Parathyroid adenoma (tissue), 2 donors: Measurements from ENCODE around the gene CLEC14A.

ENCODE experiments used
- H2AFZ ChIP-seq: fragments of 300-600 bp; sonication (generic); one replicate; pipeline ENCODE4 v1.7.0; 2017; ENCODE audit warnings: antibody characterized with exemption, mild to moderate bottlenecking
- H3K27ac ChIP-seq: fragments of 300-600 bp; sonication (generic); one replicate; pipeline ENCODE4 v1.7.0; 2017
- H3K27me3 ChIP-seq: fragments of 300-600 bp; sonication (generic); one replicate; pipeline ENCODE4 v1.7.0; 2017; ENCODE audit warnings: low read length; ENCODE audit not compliant: control insufficient read depth, insufficient read depth
- H3K36me3 ChIP-seq: fragments of 300-600 bp; sonication (generic); one replicate; pipeline ENCODE4 v1.7.0; 2017; ENCODE audit warnings: low read length; ENCODE audit not compliant: control insufficient read depth, insufficient read depth
- H3K4me1 ChIP-seq: fragments of 300-600 bp; sonication (generic); one replicate; pipeline ENCODE4 v1.7.0; 2017; ENCODE audit warnings: control low read depth
- H3K4me2 ChIP-seq: fragments of 300-600 bp; sonication (generic); one replicate; pipeline ENCODE4 v1.7.0; 2017; ENCODE audit warnings: low read length
- H3K4me3 ChIP-seq: fragments of 300-600 bp; sonication (generic); one replicate; pipeline ENCODE4 v1.7.0; 2017; ENCODE audit warnings: low read depth, low read length
- H3K79me2 ChIP-seq: fragments of 300-600 bp; sonication (generic); one replicate; pipeline ENCODE4 v1.7.0; 2017; ENCODE audit warnings: control low read depth
- H3K9ac ChIP-seq: fragments of 300-600 bp; sonication (generic); one replicate; pipeline ENCODE4 v1.7.0; 2017; ENCODE audit warnings: mild to moderate bottlenecking
- H3K9me3 ChIP-seq: fragments of 300-600 bp; sonication (generic); one replicate; pipeline ENCODE4 v1.7.0; 2017; ENCODE audit warnings: low read length; ENCODE audit not compliant: control insufficient read depth
- CTCF ChIP-seq: fragments of 300-600 bp; sonication (generic); IDR thresholded peaks from one replicate; pipeline ENCODE4 v1.7.0; 2017; ENCODE audit warnings: antibody characterized with exemption, mild to moderate bottlenecking
- donor health status: primary hyperparathyroidism.

Gene CLEC14A

GRCh38 chr14:38291681-38292467 lies 36.0 kb upstream of the CLEC14A start:
- Histone ChIP-seq H3K4me3 (no peak overlapping the region), H3K4me1 (no peaks in the 10 kb centered on the region), H3K9me3 (no peaks in the 10 kb centered on the region), H3K79me2 (no peaks in the 10 kb centered on the region), H3K27ac (no peak overlapping the region), H3K4me2 (no peak overlapping the region), H2AFZ (no peak overlapping the region), H3K9ac (no peak overlapping the region), H3K27me3 (no peaks in the 10 kb centered on the region), H3K36me3 (no peaks in the 10 kb centered on the region)
- TF ChIP-seq CTCF = no peak

- Histone ChIP-seq H3K36me3 (no peaks in the 10 kb centered on the region), H3K4me3 (no peak overlapping the region), H3K9ac (no peak overlapping the region), H3K79me2 (no peaks in the 10 kb centered on the region), H3K4me1 (no peaks in the 10 kb centered on the region), H3K27ac (no peak overlapping the region), H3K27me3 (no peaks in the 10 kb centered on the region), H2AFZ (no peak overlapping the region), H3K4me2 (no peak overlapping the region), H3K9me3 (no peaks in the 10 kb centered on the region)
- TF ChIP-seq CTCF = no peak
Measured at GRCh38 chr14:38290601-38291188, 34.8 kb upstream of the CLEC14A start.

GRCh38 chr14:38286452-38286851 lies 30.6 kb upstream of the CLEC14A start:
- no peak overlapping the region for H3K27ac ChIP-seq
- H3K4me2 ChIP-seq = no peak overlapping the region
- no peak for TF ChIP-seq CTCF
- H3K9me3 ChIP-seq = no peaks in the 10 kb centered on the region
- no peaks in the 10 kb centered on the region for H3K79me2 ChIP-seq
- no peak overlapping the region for H3K4me3 ChIP-seq
- H3K4me1 ChIP-seq = no peaks in the 10 kb centered on the region
- no peaks in the 10 kb centered on the region for H3K36me3 ChIP-seq
- no peaks in the 10 kb centered on the region for H3K27me3 ChIP-seq
- no peak overlapping the region for H3K9ac ChIP-seq
- H2AFZ ChIP-seq = no peak overlapping the region

GRCh38 chr14:38285962-38286361 lies 30.1 kb upstream of the CLEC14A start:
- Histone ChIP-seq H3K4me3 (no peak overlapping the region), H3K27ac (no peak overlapping the region), H3K4me2 (no peak overlapping the region), H3K4me1 (no peaks in the 10 kb centered on the region), H2AFZ (no peak overlapping the region), H3K36me3 (no peaks in the 10 kb centered on the region), H3K9ac (no peak overlapping the region), H3K9me3 (no peaks in the 10 kb centered on the region), H3K27me3 (no peaks in the 10 kb centered on the region), H3K79me2 (no peaks in the 10 kb centered on the region)
- TF ChIP-seq CTCF = no peak

GRCh38 chr14:38282936-38283335 lies 27.0 kb upstream of the CLEC14A start:
- H3K4me2 ChIP-seq = no peak overlapping the region
- no peak for TF ChIP-seq CTCF
- H3K4me1 ChIP-seq = no peaks in the 10 kb centered on the region
- no peak overlapping the region for H3K27ac ChIP-seq
- no peaks in the 10 kb centered on the region for H3K36me3 ChIP-seq
- H3K79me2 ChIP-seq = no peaks in the 10 kb centered on the region
- no peaks in the 10 kb centered on the region for H3K9me3 ChIP-seq
- no peak overlapping the region for H3K9ac ChIP-seq
- no peak overlapping the region for H3K4me3 ChIP-seq
- no peak overlapping the region for H2AFZ ChIP-seq
- H3K27me3 ChIP-seq = no peaks in the 10 kb centered on the region
